ENCODE data around the gene WWC1.

- TF ChIP-seq CTCF (IDR thresholded peaks at IDR 0.05; ENCODE audit: low read length) (no peak), EZH2 (IDR thresholded peaks at IDR 0.05; ENCODE audit: borderline replicate concordance, low read length) (no peak)
Observed at GRCh38 chr5:168347368-168348083, 56.1 kb downstream of the WWC1 start.
